LHCN-M2 (cell line): Measurements from ENCODE around the gene RPP21. TPM values are rescaled to one million over a fixed set of nuclear protein-coding genes. Genes with fewer than 3 reads are reported as not detected.
A peak's percentile ranks its signal among the peaks of the same experiment; 100 is the strongest.

Experiments used
- DNase-seq: peaks from one replicate; pipeline ENCODE4 v3.0.0-alpha.2; 2012; ENCODE audit warnings: low read depth
- polyA plus RNA-seq: library from polyadenylated mRNA; unstranded; fragments of >200 nt; gene quantifications from one replicate; pipeline ENCODE4 v1.2.1, GENCODE V29; 2012; ENCODE audit warnings: missing spikeins
- total RNA-seq: library from RNA; depleted of rRNA; stranded (reverse); fragments of >200 nt; gene quantifications from 2 replicates; pipeline ENCODE4 v1.2.3, GENCODE V29; 2014; rRNA removed

The RPP21 gene
- 45.2 and 53.9 TPM in 2 replicates for total RNA-seq
- 56.0 TPM for polyA plus RNA-seq

DNA sequence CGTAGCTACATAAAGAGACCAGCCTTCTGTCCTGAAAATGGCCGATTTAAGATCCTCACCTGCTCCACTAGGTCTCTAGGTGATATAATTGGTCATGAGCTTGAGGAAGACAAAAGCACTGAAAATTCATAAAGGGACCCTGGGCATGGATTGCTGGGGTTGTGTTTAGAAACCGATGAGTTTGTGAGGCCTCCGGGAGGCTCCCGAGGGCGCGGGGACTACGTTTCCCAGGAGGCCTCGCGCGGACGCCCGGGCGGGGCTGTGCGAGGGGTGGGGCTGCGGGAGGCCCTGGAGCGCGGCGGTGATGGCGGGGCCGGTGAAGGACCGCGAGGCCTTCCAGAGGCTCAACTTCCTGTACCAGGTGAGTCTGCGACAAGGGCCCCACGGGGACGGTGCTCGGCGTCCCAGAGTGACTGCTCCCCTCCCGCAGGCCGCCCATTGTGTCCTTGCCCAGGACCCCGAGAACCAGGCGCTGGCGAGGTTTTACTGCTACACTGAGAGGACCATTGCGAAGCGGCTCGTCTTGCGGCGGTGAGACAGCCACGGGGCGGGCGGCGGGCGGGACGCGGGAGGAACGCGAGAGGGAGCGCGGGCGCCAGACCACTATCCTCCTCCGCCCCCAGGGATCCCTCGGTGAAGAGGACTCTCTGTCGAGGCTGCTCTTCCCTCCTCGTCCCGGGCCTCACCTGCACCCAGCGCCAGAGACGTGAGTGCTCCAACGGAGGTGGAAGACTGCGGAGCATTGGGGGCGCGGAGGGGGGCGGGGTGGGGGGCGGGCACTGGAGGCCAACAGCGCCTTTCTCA is at the start of gene RPP21:
RPP21 (plus strand) TSS at position 289 of the 804 bp plus-strand sequence; CDS start at position 305, 16 bp downstream.
- peak; percentile 63 for DNase-seq

DNA sequence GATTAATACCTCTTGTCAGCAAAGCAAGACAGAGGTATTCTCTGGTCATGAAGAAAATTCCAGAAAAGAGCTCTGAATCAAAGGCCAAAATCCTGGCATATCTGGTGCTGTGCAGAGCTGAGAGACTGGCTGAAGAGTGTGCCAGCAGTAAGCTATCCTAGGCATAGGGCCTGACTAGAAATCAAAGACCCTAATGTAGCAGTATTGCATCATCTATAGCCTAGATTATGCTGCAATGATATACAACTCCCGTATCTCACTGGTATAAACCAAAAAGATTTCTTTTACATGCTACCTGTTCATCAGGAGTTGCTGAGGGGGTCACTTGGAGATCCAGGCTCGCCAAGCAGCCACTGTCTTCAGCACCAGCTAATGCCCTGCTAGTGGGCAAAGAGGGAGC is 49.1 kb upstream of the RPP21 start:
- DNase-seq = no peak

DNA sequence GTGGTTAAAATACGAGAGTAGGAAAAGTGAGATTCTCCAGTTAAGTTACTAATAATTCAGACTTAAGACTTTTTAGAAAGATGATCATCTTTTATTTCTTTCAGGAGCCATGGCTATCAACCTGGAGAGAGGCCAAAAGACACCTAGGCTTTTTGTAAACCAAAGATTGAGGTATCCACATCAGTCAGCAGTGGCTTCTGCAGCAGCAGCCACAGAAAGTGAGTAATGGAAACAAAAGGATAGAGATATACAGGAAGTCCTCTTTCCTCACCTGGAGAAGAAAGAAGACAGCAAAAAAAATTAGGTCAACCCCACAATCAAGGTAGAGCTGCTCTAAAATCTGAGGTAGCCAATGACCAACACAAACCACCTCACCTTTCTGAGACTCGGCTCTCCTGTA is 41.0 kb upstream of the RPP21 start:
- DNase-seq = no peak

DNA sequence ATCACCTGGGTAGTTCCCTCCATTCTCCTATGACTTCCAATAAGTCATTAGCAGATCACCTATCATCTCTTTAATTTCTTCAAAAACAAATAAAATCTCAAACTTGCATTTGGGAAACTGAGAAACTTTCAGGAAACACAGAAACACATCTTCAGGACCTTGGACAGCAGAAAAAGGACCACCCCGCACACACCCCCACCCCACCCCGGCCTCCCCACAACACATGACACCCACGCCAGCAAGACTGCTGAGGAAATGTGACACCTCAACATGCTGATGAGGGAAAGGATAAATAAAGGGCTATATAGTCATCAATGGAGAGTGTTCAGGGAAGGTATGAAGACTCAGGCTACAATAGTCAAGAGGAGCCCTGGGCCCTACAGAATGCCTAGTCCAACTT is 33.9 kb upstream of the RPP21 start:
- DNase-seq = no peak

DNA sequence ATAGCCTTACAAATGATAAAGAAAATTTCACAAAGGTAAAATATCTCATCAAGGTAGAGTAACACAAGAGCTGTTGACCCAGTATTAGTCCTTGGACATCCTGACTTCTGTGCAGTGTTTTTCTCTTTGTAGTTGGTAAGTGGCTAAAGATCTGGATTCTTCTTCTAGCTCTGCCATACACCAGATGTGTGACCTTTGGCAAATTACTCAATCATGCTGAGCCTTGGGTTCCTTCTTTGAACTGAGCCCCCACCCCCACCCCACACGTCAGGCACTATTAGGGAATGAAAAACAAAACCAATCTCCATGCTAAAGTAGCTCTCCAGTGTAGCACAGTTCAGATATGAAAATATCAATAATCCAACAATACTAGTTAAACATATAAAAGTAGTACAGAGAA is 33.3 kb upstream of the RPP21 start:
- no peak for DNase-seq

DNA sequence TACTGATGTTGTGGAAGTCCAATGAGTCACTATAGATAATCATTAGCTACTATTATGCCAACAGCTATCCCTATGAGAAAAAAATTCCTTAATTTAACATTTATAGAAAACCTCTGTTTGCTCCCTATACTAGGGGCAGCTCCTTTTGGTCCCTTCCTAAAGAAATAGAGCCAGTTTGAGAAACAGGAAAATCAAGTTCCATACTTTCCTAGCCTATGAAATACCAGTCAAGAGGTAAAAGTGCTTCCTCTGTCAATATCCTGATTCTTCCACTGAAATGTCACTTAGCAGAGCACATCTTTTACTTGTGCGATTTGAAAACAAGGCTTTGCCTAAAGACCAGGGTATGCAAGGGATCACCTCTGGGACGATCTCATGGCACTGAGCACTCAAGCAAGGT is 32.7 kb upstream of the RPP21 start:
- no peak for DNase-seq

DNA sequence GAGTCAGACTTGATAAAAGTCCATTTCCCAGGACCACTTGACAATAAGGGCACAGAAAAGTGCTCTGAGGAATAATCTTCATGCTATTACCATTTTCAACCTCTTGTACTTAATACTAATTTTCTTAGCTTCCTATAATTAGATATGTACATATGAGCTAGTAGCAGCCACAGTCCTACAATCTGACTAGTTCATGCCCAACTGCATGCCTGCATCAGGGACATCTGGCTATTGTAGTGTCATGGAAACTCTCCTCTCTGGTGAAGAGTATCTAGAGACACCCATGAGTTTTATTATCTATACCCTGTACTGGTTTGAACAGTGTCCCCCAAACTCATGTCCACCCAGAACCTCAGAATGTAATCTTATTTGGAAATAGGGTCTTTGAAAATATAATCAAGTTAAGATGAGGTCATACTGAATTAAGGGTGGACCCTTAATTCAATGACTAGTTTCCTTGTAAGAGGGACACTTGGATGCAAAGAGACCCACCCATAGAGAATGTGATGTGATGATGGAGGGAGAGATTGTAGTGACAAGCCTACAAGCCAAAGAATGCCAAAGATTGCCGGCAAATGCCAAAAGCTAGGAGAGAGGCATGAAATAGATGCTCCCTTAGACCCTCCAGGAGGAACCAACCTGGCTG is 32.2 kb upstream of the RPP21 start:
- DNase-seq = no peak

DNA sequence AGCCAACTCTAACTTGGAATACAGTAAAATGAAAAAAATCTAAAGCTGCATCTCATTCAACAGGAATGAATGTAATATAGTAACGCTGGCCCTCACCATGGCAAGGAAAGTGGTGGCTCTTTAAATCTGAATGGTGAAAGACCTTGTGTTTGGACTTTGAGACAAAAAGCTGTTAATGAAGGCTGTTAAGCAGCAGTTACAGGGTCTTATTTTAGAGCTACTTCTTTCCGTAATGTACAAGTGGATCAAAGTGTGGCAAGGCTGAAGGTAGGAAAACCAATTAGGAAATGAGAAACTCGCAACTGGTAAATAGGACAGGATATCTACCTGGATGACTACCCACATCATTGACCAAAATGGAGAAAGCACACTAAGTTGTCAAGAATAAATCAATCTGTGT is 29.8 kb upstream of the RPP21 start:
- DNase-seq = no peak

DNA sequence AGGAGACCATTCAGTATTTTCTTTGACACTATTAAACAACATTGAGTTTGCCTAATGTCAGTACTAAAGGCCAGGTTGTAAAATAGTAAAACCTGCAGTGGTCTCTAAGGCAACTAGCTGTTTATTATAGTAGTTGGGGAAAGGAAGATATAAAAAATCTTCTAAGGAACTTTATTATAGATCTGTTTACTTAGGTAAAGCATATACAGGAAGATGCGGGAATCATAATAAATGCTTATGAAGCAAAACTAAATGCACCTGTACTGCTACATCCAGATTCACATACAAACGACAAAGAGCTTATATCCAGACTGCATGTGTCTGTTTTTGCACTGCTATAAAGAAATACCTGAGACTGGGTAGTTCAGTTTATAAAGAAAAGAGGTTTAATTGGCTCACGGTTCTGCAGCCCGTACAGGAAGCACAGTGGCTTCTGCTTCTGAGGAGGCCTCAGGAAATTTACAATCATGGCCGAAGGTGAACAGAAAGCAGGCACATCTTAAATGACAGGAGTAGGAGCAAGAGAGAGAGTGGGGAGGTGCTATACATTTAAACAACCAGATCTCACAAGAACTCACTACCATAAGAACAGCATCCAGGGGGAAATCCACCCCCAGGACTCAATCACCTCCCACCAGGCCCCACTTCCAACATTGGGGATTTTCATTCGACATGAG is 26.9 kb upstream of the RPP21 start:
- DNase-seq = no peak

DNA sequence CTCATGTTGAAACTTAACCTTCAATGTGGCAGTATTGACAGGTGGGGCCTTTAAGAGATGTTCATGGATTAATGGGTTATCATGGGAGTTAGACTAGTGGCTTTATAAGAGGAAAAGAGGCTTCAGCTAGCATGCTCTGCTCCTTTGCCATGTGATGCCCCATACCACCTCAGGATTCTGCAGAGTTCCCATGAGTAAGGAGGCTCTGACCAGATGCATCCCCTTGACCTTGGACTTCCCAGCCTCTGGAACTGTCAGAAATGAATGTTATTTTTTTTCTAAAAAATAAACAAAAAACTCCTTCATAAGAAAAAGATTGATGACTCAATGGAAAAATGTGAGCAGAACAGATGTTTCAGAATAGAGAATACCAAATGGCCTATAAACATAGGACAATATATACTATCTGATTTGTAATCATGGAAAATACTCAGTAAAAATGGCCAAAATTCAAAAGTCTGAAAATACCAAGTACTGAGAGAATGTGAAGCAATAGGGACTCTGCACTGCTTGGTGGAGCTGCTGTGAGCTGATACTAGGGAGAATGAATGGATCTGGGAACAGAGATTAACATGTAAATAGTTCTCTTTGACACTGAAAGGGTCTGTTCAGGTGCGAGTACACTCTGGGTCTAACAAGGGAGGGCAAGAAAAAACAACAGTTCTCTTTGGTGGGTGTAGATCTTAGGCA is 25.7 kb upstream of the RPP21 start:
- DNase-seq = peak; percentile 30

DNA sequence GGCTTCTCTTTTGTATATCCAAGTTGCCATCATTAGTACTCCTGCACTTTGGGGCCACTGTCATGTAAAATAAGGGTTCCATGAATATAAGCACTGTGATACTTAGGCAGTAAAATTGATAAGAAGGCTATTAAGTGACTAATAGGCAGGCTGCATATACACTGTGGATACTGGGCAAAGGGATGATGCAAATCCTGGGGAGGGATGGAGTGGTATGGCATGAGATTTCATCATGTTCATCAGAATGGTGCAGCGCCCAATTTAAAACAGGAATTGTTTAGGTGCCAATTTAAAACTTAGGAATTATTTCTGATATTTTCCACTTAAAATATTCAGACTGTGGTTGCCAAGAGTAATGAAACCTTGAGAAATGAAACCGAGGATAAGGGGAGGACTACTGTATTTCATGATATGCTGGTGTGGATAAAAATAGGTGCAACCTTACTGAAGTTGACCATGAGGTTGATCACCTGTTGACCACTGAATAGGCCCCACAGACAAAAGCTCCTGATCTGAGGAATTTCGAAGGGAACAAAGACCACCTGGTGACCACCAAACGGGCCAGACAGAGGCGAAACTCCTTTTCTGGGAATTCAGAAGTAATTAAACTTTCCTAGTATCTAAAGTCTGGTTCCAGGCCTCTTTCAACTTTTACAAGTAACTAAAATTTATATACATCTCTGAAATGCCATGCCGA is 23.1 kb upstream of the RPP21 start:
- no peak for DNase-seq

DNA sequence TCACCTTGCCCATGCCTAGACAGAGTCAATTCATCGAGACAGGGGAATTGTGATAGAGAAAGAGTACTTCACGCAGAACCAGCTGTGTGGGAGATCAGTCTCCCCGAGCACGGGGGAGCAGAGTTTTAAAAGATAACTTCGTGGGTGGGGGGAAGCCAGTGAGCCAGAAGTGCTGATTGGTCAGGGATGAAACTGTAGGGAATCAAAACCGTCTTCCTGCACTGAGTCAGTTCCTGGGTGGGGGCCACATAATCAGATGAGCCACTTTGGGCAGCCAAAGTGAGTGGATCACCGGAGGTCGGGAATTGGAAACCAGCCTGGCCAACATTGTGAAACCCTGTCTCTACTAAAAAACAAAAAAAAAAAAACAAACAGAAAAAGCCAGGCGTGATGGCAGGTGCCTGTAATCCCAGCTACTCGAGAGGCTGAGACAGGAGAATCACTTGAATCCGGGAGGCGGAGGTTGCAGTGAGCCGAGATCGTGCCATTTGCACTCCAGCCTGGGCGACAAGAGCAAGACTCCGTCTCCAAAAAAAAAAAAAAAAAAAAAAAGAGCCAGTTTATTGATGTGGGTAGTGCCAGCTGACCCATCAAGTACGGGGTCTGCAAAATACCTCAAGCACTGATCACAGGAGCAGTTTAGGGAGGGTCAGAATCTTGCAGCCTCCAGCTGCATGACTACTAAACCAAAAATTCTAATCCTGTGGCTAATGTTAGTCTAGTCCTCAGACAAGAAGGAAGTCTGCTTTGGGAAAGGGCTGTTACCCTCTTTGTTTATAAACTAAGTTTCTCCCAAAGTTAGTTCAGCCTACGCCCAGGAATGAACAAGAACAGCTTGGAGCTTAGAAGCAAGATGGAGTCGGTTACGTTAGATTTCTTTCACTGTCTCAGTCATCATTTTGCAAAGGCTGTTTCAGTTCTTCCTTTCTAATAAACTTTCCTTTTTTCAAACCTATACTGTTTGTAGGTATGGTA is 22.1 kb upstream of the RPP21 start:
- DNase-seq = peak; percentile 74

DNA sequence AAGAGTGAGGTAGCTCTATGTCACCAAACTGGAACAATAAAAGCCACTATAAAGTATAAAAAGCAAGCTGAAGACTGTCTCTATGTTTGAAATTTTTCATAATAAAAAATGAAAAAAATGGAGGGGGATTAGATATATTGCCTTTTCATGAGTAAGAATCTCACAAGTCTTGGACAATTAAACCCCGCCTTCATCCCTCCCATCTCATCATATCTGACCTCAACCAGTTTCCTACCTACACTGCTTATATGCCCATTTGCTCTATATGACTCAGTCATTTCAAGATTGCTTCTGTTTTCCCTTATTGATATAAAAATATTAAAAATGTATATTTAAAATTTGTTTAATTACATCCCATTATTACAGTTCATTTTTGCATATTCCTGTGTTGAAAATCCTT is 21.1 kb upstream of the RPP21 start:
- peak; percentile 10 for DNase-seq

DNA sequence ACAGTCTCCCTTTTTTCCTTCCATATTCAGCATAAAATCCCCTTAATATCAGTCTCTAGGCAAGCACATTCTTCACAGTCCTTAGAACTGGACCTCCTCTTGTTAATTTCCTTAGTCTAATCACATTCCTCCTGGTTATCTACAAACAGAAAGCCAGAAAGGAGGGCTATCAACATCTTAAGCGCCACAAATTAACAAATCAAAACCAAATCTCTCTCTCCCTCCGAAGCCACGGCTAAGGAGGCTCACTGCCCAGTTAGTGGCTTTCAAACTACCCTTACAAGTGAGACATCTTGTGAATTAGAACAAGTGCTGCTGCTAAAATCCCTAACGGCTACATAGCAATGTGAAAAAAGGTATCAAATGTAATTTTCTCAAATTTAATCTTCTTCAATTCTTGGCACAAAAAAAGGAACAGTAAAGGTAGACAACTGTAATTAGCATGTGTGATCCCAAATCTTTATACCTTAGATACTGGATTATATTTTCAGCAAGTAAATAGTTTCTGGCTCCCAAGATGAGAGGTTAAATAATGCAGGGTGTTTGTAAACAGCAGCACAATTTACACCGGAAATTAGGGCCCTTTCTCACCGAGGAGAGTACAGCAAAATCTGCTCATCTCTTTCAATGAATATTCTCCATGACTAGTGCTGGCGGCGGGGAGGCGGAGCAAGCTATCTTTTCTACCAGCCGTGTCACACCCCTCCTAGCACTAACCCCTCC is 19.6 kb upstream of the RPP21 start:
- DNase-seq = peak; percentile 41

DNA sequence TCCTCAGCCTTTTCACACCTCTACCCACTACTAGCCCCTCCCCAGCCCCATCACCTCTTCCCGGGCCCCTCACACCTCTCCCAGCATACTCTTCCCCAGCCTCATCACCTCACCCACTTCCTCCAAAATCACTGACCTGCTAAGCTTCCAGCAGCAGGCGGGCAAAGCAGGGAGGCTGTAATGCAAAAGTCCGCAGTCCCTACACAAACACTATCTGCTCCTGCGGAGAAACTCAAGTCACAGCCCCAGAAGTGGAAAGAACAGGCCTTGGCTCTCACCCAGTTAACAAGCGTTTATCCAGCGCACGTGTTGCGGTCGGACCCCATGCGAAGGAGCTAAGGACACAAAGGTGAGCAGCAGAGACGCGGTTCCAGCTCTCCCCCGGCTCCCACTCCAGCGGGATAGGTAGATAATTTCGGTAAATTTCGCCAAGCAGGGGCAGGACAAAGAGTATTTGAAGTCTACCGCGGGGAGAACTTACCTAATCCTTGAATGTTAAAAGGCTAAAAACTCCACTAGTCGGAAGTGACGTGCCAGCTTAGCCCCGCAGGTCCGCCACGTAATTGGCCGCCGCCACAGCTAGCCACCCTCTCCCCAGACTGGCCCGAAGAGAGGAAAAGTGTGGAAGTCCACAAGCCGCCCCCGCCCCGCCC is 19.0 kb upstream of the RPP21 start:
- no peak for DNase-seq

DNA sequence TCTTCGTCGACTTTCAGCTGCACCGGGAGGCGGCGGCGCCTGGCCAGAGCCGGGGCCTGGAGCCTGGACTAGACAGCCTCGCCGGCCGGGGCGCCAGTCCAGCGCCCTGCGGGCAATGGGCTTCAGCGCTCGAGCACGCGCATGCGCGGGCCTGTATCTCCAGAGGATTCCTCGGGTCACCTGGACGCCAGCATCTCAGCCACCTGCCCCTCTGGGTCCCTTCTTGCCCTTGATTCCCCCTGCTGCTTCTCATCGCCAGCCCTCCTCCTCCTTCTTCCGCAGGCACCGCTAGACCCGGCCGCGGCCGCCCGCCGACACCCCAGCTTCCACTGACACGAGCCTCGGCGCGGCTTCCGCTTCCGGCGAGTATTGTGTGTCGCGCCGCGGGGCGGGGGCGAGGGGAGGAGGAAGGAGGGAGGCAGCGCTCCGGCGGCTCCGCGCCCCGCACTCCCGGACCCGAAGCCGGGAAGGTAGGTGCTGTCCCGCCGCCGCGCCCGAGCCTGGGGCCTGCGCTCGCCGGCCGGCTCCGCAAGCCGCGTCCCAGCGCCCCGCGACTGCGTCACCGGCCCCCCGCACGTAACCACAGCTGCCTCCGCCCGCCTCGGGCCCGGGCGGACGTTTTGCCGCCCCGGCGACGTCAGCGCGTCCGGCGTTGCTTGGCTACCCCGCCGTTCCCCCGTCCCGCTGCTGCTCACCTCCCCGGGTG is 18.3 kb upstream of the RPP21 start, which contains the start of gene TRIM39:
TRIM39 (plus strand) TSS at position 402 of the 706 bp plus-strand sequence. CDS start 2,391 bp downstream, outside the sequence.
- DNase-seq = peak; percentile 68

DNA sequence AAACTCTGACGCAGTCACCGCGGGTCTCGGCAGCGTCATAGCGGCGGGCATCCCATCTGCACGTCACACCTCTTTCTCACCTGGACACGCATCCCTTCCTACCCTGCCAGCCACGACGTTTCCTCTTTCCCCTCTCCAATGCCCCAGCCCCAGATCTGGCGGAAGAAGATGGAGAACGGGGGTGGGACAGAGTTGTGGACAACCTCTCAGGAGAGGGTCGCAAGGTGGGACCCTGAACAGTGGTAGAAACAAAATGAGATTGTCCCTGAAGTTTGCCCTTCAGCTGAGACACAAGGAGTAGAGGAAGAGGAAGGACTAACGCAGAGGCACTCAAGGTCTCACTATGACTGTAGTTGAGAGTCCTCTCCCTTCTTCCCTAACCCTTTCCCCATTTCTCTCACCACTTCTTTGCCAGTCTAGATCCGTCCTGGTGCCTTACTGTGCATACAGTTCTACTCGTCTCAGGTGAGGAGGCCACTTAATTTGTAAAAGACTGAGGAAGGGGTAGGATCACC is 17.7 kb upstream of the RPP21 start:
- no peak for DNase-seq

DNA sequence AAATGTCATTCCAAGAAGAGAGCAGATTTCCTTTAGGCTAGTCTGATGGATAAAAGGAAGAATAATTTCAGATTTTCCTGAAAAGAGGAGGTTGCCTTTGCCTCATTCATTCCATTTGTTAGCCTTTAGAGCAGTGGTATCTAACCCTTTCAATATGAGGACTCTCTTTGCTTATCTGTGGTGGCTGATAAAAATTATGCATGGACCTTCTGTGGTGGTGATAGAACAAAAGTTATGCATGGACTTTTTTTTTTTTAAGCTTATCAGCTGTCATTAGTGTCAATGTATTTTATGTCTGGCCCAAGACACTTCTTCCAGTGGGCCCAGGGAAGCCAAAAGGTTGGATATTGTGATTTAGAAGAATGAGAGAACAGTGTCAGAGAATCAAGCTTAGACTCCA is 16.6 kb upstream of the RPP21 start:
- DNase-seq = no peak
